Measurements from ENCODE around the gene JADE1.

JADE1 gene

DNA sequence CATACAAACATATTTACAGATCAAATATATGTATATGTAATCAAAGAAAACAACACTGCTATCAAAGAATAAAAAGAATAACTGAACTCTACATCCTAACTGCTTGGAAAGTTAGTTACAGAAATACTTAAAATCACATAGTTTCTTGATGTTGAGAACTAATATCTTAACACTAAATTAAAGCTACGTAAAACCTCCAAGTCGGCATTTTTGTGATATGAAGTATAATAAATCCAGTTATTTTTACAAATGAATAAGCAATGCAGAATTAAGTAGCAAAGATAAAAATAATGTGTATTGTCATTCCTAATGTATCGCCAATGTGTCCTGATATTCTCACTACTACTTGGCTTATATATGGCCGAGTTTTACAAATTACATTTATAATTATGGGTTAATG, 68.4 kb downstream of the JADE1 start:
- DNase-seq (ENCODE audit: low read depth): no peak

DNA sequence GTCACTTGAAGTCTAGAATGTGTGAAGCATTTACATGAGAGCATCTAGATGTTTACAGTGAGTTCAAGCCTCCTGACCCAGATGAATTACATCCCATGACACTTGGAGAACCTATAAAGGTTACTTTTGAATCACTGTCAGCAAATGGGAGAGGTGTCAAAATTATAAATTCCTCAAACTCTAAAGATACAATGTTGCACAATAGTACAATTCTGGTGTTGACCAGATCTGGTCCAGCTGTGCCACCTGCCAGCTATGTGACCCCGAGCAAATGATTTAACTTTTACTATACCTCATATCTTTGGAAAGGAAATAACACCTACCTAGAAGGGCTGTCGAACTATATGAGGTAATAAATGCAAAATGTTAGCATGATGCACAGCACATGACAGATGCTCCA, 69.8 kb downstream of the JADE1 start:
- no peak for DNase-seq (ENCODE audit: low read depth)

DNA sequence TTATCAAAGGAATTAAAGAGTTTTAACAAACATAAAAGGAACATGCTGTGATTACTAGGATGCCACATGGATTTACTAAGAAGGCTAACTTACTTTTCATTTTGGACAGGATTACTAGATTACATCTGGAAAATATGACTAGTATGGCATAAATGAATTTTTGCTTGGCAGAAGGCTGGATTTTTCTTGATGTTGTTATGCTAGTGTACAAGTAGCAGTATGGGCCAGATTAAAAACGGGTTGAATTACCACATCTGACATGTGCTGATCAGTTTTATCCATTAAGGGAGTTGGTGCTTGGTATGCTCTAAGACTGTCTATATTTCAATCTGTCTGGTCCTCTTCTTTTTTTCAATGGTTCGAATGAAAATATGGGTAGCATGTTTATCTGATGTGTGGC, 70.5 kb downstream of the JADE1 start:
- DNase-seq (ENCODE audit: low read depth): no peak

DNA sequence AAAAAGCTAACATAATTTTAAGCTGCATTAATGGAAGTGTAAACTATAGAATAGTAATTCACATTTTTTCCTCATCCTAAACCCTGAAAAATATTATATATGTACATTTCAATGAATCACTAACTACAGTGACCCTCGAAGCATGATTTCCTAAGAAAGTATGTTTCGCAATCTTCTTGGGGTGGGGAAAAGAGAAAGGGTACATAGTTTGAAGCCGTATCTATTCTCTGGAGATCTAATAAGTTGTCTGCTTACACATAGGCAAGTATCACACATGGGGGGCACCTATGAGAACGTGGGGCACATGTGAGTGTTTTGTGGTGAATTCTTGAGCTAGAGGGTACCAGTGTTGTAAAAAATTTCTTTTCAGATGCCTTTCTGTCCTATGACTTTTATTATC, 71.2 kb downstream of the JADE1 start:
- DNase-seq (ENCODE audit: low read depth): no peak

DNA sequence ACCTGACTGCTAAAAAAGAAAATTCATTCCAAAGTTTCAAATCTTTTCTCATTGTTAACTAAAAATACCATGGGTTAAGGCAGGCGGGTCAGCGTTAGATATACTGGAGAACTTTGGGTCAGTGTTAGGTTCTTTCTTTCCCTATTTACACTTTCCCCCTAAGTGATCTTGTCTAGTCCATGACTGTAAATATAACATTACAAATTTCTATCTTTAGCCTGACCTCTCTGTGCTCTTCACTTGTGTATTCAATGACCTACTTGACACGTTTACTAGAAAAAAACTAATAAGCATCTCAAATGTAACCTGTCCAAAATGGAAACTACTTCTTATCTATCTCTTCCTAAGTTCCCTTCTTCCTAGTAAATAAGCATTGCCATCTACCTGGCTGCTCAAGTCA, 95.3 kb downstream of the JADE1 start:
- no peak for DNase-seq (ENCODE audit: low read depth)

DNA sequence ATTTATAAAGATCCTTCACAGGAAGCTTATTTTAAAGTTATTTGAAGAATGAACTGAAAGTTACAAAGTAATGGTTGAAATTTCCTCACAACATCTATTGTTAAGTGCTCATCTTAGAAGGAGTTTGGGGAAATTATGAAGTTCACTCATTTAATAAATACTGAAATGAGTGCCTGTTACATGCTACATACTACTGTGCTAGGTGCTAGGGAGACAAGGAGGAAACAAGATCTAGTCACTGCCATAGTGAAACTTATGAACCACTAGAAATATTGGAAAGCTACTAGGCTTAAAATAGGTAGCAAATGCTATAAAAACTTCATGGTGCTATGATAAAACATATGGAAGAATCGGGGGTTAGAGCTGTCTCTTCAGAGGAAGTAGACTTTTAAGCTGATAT, 97.1 kb downstream of the JADE1 start:
- DNase-seq (ENCODE audit: low read depth): no peak

DNA sequence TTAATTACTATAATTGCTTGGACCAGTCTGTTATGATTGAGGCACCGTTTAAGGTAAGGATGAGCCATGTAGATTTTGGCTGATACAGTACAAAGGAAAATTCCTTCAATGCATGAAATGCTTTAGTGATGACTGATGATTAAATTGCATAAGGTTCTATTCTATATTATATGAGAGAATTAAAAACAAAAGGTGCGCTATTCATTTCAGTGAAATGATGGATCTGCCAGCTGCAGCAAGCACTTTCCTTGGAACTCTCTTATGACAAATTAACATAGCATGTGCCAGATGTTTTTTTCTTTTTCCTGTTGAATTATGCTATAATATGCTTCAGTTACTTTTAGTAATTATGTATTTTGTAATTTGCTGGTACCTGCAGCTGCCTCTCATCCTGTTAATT, 98.5 kb downstream of the JADE1 start:
- no peak for DNase-seq (ENCODE audit: low read depth)

DNA sequence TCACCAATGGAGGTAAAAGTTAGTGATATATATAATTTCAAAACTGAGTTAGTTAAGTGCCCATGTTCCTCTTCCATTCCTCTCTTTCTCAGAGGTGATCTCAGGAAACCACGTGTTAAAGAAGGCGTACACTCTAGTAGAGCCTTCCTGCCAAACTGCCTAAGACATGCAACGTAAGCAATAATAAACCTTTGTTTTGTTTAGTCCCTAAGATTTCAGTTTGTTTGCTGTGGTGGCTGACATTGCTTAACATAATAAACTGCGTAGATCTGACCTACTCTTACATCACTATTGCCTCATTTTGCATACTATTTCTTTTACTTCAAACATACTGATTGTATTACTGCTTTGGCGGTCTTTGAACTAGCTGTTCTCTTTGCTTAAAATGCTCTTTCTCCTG, 99.2 kb downstream of the JADE1 start:
- no peak for DNase-seq (ENCODE audit: low read depth)

DNA sequence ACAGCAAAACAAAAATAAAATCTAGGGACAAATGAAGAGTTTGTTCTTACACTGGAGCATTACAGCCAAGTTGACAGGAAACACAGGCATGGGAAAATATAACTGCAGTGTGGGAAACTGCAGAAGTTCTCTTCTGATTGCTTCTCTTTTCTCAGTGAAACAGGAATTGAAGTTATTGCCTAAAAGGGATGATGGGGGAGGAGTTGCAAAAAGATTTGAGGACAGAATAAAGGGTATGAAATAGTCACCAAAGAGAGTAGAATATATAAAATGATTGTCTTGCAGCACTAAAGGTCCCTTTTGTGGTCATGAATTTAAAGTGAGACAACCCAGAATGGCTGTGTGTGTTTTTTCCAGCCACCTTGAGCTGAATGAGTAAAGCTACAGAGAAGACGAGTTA, 103.7 kb downstream of the JADE1 start:
- DNase-seq (ENCODE audit: low read depth): no peak

DNA sequence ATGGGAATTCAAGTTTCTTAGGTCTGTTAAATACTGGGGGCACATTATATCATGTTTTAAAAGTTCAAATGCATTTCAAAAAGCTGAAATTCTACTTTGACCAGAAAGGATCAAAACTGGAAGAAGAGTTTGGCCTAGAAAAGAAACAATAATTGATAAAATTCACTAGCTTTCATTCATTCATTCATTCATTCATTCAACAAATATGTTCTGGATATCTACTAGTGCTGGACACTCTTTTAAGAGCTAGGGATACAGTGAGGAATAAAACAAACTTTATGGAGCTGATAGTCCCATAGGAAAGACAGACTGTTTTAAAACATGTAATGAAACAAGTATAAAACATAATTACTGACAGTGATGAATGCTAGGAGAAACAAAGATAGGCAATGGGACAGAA, 106.0 kb downstream of the JADE1 start:
- DNase-seq (ENCODE audit: low read depth): no peak

DNA sequence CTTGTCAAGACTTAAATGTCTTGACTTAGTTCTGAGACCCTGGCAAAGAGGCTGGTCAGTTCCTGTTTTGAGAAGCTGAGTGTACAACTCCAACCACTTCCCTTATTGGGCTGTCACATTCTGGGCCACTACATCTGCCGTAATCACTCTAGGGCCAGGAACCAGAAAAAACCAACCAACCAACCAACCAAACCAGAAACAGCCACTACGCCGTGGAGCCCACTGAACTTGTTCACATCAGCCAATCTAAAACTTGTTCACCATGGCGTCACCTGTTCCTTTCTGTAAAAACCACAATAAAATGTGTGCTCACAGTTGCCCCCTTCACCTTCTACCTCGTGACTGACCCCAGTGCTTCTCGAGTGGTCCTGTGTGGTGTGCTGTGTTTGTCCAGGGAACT, 107.3 kb downstream of the JADE1 start:
- DNase-seq (ENCODE audit: low read depth): no peak

DNA sequence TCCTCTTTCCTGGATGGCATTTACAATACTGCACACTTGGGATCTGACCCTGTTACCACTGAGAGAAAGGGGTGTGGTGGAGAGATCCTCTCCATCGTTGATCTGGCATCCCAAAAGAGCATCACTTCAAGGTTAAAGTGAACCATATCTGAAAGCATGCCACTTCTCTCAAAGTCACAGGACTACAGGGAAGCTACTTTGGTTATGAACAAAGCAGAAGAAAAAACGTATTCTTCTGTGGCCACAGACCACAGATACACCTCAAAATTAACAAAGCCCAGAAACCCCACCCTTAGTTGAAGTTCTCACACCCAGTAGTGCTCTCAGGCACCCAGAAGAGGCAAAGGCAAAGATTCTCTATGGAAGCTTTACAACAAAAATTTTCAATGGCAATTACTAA, 108.3 kb downstream of the JADE1 start:
- no peak for DNase-seq (ENCODE audit: low read depth)

DNA sequence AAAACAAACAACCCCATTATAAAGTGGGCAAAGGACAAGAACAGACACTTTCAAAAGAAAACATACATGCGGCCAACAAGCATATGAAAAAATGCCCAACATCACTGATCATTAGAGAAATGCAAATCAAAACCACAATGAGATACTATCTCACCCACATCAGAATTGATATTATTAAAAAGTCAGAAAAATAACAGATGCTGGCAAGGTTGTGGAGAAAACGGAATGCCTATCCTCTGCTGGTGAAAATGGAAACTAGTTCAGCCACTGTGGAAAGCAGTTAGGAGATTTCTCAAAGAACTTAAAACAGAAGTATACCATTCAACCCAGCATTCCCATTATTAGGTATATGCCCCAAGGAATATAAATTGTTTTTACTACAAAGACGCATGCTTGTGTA, 112.5 kb downstream of the JADE1 start:
- DNase-seq (ENCODE audit: low read depth): no peak

Data from stimulated activated CD8-positive, alpha-beta memory T cell treated with anti-CD3 and anti-CD28 coated beads, Interleukin-4, amount 100 ng/mL, for 24 hours (primary cell).